Smooth muscle cell (in vitro differentiated cells): ENCODE data around the gene C12orf42. TPM values are rescaled to one million over a fixed set of nuclear protein-coding genes. Genes with fewer than 3 reads are reported as not detected.

Experiments used
- DNase-seq: peaks from one replicate; lab custom pipeline; 2025; ENCODE audit not compliant: unreplicated experiment; lab: John Stamatoyannopoulos, UW
- H2AFZ ChIP-seq: fragments of 200-600 bp; sonication (generic); 2 replicates; pipeline ENCODE4 v1.6.0; 2016; ENCODE audit warnings: antibody characterized with exemption, low read depth, mild to moderate bottlenecking
- H3F3A ChIP-seq: fragments of 200-600 bp; sonication (generic); 2 replicates; pipeline ENCODE4 v1.6.0; 2017; ENCODE audit warnings: antibody characterized with exemption, low read depth
- H3K27ac ChIP-seq: fragments of 200-600 bp; sonication (generic); 2 replicates; pipeline ENCODE4 v1.5.1; 2016; ENCODE audit warnings: low read depth, mild to moderate bottlenecking
- H3K27me3 ChIP-seq: fragments of 200-600 bp; sonication (generic); 2 replicates; pipeline ENCODE4 v1.6.1; 2016; ENCODE audit warnings: low read depth, mild to moderate bottlenecking
- H3K36me3 ChIP-seq: fragments of 200-600 bp; sonication (generic); 2 replicates; pipeline ENCODE4 v1.5.1; 2016; ENCODE audit warnings: low read depth
- H3K4me1 ChIP-seq: fragments of 200-600 bp; sonication (generic); 2 replicates; pipeline ENCODE4 v1.5.1; 2016; ENCODE audit warnings: low read depth
- H3K4me2 ChIP-seq: fragments of 200-600 bp; sonication (generic); 2 replicates; pipeline ENCODE4 v1.6.0; 2016; ENCODE audit warnings: mild to moderate bottlenecking
- H3K4me3 ChIP-seq: fragments of 200-600 bp; sonication (generic); 2 replicates; pipeline ENCODE4 v1.5.1; 2016; ENCODE audit warnings: mild to moderate bottlenecking
- H3K79me2 ChIP-seq: fragments of 200-600 bp; sonication (generic); 2 replicates; pipeline ENCODE4 v1.6.0; 2016; ENCODE audit warnings: low read depth, mild to moderate bottlenecking
- H3K9ac ChIP-seq: fragments of 200-600 bp; sonication (generic); 2 replicates; pipeline ENCODE4 v1.6.0; 2016; ENCODE audit warnings: low read depth
- H3K9me3 ChIP-seq: fragments of 200-600 bp; sonication (generic); replicated peaks from 2 replicates; pipeline ENCODE4 v1.5.1; 2016; ENCODE audit warnings: low read depth
- H4K20me1 ChIP-seq: fragments of 200-600 bp; sonication (generic); 2 replicates; pipeline ENCODE4 v1.6.0; 2016; ENCODE audit warnings: low read depth
- WGBS: methylation state at CpG from one replicate; pipeline ENCODE4 v1.1.7; 2016; ENCODE audit warnings: low lambda C conversion rate; 5-methylcytosine and 5-hydroxymethylcytosine counted together
- polyA plus RNA-seq: library from polyadenylated mRNA; unstranded; fragments of >200 nt; fragmentation: Nextera tagmentation; extraction: Ambion mirVana; gene quantifications from 2 replicates; pipeline ENCODE4 v1.2.1, GENCODE V29; 2016
- total RNA-seq: library from RNA; depleted of rRNA; stranded (reverse); fragments of >200 nt; gene quantifications from 2 replicates; pipeline ENCODE4 v1.2.3, GENCODE V29; 2014
- TF ChIP-seq, protein P1 (sequence below): fragments of 200-600 bp; sonication (generic); IDR thresholded peaks from 2 replicates; pipeline ENCODE4 v1.5.1; 2017; ENCODE audit warnings: borderline replicate concordance, mild to moderate bottlenecking, antibody characterized with exemption; ENCODE audit not compliant: insufficient read depth, poor library complexity, severe bottlenecking

C12orf42 gene
- total and polyA plus RNA-seq, 2 experiments from 2014 or later = not detected

DNA sequence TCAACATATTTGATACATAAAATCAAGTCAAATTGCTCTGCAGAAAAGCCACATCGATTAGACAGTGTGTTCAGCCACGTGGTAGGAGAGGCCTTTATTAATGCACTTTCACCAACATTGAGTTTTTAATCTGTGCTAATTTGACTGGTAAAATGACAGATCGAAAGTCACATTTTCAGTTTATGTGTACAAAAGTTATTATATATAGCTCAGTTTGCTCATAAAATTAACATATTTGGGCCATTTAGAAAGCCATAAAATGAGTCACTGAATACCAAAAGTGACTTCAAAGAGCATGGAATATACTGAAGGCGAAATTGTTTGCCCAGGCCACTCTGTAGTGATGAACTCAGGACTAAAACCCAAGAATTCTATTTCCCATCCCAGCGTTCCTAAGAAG is 26.0 kb downstream of the C12orf42 start:
- Histone ChIP-seq H3K9me3 (no peaks in the 10 kb centered on the region), H3K27me3 (no peaks in the 10 kb centered on the region), H3K4me3 (no peak overlapping the region), H3K9ac (no peak overlapping the region), H3F3A (no peaks in the 10 kb centered on the region), H3K36me3 (no peaks in the 10 kb centered on the region), H3K4me1 (no peaks in the 10 kb centered on the region), H3K79me2 (no peaks in the 10 kb centered on the region), H3K4me2 (no peak overlapping the region), H3K27ac (no peak overlapping the region), H4K20me1 (no peaks in the 10 kb centered on the region), H2AFZ (no peak overlapping the region)
- TF ChIP-seq, protein P1, sequence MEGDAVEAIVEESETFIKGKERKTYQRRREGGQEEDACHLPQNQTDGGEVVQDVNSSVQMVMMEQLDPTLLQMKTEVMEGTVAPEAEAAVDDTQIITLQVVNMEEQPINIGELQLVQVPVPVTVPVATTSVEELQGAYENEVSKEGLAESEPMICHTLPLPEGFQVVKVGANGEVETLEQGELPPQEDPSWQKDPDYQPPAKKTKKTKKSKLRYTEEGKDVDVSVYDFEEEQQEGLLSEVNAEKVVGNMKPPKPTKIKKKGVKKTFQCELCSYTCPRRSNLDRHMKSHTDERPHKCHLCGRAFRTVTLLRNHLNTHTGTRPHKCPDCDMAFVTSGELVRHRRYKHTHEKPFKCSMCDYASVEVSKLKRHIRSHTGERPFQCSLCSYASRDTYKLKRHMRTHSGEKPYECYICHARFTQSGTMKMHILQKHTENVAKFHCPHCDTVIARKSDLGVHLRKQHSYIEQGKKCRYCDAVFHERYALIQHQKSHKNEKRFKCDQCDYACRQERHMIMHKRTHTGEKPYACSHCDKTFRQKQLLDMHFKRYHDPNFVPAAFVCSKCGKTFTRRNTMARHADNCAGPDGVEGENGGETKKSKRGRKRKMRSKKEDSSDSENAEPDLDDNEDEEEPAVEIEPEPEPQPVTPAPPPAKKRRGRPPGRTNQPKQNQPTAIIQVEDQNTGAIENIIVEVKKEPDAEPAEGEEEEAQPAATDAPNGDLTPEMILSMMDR = no peak
- WGBS = 60% methylated on average over 5 of the region's 5 CpGs
- no peak for DNase-seq

GRCh38 chr12:103468837-103469236 is 26.9 kb downstream of the C12orf42 start:
- 78% methylated on average over 3 of the region's 3 CpGs for WGBS
- DNase-seq = no peak
- H3K9me3 ChIP-seq = no peaks in the 10 kb centered on the region
- no peaks in the 10 kb centered on the region for H3K79me2 ChIP-seq
- TF ChIP-seq, protein P1 = no peak
- H3K4me3 ChIP-seq = no peak overlapping the region
- no peaks in the 10 kb centered on the region for H4K20me1 ChIP-seq
- H3F3A ChIP-seq = no peaks in the 10 kb centered on the region
- no peak overlapping the region for H2AFZ ChIP-seq
- H3K36me3 ChIP-seq = no peaks in the 10 kb centered on the region
- no peaks in the 10 kb centered on the region for H3K27me3 ChIP-seq
- no peak overlapping the region for H3K4me2 ChIP-seq
- H3K27ac ChIP-seq = no peak overlapping the region
- H3K9ac ChIP-seq = no peak overlapping the region
- no peaks in the 10 kb centered on the region for H3K4me1 ChIP-seq

DNA sequence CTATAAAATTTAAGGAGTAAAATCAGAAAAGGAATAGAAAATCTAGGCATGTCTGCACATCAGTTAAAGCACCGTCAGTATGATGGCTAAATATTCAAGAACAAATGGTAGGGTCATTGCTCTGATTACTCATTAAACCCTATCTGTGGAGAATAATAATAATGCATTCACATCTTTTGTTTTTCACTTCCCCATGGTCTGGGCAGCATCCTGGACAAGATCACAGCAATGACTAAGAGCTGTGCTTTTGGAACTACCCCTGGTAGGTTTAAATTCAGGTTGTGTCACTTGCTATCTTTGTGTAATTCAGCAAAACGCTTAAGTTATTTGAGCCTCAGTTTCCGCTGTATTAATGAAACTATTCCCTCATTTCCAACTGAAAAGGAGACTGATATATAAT is 33.1 kb downstream of the C12orf42 start:
- Histone ChIP-seq H4K20me1 (no peaks in the 10 kb centered on the region), H3K4me2 (no peak overlapping the region), H3K4me1 (no peaks in the 10 kb centered on the region), H3K79me2 (no peaks in the 10 kb centered on the region), H3K4me3 (no peak overlapping the region), H3K27me3 (no peaks in the 10 kb centered on the region), H3F3A (no peaks in the 10 kb centered on the region), H3K36me3 (no peaks in the 10 kb centered on the region), H3K9ac (no peak overlapping the region), H3K9me3 (no peaks in the 10 kb centered on the region), H3K27ac (no peak overlapping the region), H2AFZ (no peak overlapping the region)
- TF ChIP-seq, protein P1 = no peak
- WGBS = 88% methylated on average over 3 of the region's 3 CpGs
- DNase-seq = no peak

DNA sequence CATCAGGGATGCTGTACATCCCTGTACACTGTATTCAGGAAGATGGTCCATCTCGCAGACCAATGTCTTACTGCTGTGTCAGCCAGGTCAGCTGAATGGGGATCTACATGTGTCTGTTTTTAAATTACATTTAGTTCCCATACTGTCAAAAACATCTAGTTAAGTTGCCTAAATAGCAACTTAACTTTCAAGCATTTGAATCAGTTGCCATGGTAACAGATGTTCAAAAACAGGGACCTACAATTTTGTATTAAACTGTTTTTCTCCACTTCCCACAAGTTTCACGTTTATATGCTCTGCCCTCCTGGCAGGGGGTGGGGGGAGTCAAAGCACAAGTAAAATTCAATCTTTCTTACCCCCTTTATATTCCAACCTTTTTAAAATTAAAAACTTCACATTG is 38.3 kb downstream of the C12orf42 start:
- Histone ChIP-seq H4K20me1 (no peaks in the 10 kb centered on the region), H3K4me3 (no peak overlapping the region), H2AFZ (no peak overlapping the region), H3K4me2 (no peak overlapping the region), H3K79me2 (no peaks in the 10 kb centered on the region), H3K27me3 (no peaks in the 10 kb centered on the region), H3K4me1 (no peaks in the 10 kb centered on the region), H3K9me3 (no peaks in the 10 kb centered on the region), H3F3A (no peaks in the 10 kb centered on the region), H3K36me3 (no peaks in the 10 kb centered on the region), H3K27ac (no peak overlapping the region), H3K9ac (no peak overlapping the region)
- 82% methylated on average over 2 of the region's 2 CpGs for WGBS
- no peak for DNase-seq
- TF ChIP-seq, protein P1 = no peak
